PC-3 (cell line): ENCODE results near the gene CTSD. TPM values are rescaled to one million over a fixed set of nuclear protein-coding genes. Genes with fewer than 3 reads are reported as not detected.

ENCODE experiments used
- ATAC-seq: fragments of 200-7000 bp; cut with Tn5 transposase; 2 replicates; pipeline ENCODE4 v1.9.1; 2020; ENCODE audit warnings: mild to moderate bottlenecking, moderate library complexity
- BruUV-seq: library from RNA; stranded (reverse); fragments of 400-500 nt; replicated peaks from 2 replicates; lab custom pipeline; 2021; lab: Mats Ljungman, UMichigan
- CTCF ChIA-PET: fragments of 300-600 bp; sonication (Branson Sonifier 250); formaldehyde crosslinking; loops from one replicate; lab custom pipeline; 2022; ENCODE audit warnings: antibody characterized with exemption; lab: Charles Lee
- POLR2A ChIA-PET: fragments of 300-600 bp; sonication (Branson Sonifier 250); formaldehyde crosslinking; loops from one replicate; lab custom pipeline; 2022; ENCODE audit warnings: antibody characterized with exemption; ENCODE audit not compliant: unreplicated experiment; lab: Charles Lee
- DNase-seq: peaks from one replicate; pipeline ENCODE4 v3.0.0-alpha.2; 2015
- H2AFZ ChIP-seq: fragments of 300-600 bp; sonication (generic); 2 replicates; pipeline ENCODE4 v1.6.0; 2016; ENCODE audit warnings: antibody characterized with exemption, low read length
- H3F3A ChIP-seq: fragments of 300-600 bp; sonication (generic); one replicate; pipeline ENCODE4 v1.6.0; 2017; ENCODE audit warnings: antibody characterized with exemption, low read length, control low read depth, mild to moderate bottlenecking; ENCODE audit not compliant: unreplicated experiment
- H3K27ac ChIP-seq: fragments of 300-600 bp; sonication (generic); 2 replicates; pipeline ENCODE4 v1.5.1; 2016; ENCODE audit warnings: mild to moderate bottlenecking, low read length
- H3K27me3 ChIP-seq: fragments of 300-600 bp; sonication (generic); 2 replicates; pipeline ENCODE4 v1.6.1; 2016; ENCODE audit warnings: low read length, mixed read lengths
- H3K36me3 ChIP-seq: fragments of 300-600 bp; sonication (generic); 2 replicates; pipeline ENCODE4 v1.6.1; 2016; ENCODE audit warnings: low read depth, mixed run types, low read length, mixed read lengths
- H3K4me1 ChIP-seq: fragments of 300-600 bp; sonication (generic); 2 replicates; pipeline ENCODE4 v1.5.1; 2016; ENCODE audit warnings: low read length; ENCODE audit not compliant: insufficient read depth
- H3K4me2 ChIP-seq: fragments of 300-600 bp; sonication (generic); 2 replicates; pipeline ENCODE4 v1.6.0; 2016; ENCODE audit warnings: low read length
- H3K4me3 ChIP-seq: fragments of 300-600 bp; sonication (generic); 2 replicates; pipeline ENCODE4 v1.5.1; 2016; ENCODE audit warnings: mild to moderate bottlenecking, low read length, mixed read lengths
- H3K79me2 ChIP-seq: fragments of 300-600 bp; sonication (generic); 2 replicates; pipeline ENCODE4 v1.6.1; 2017; ENCODE audit warnings: low read length, mixed read lengths
- H3K9ac ChIP-seq: fragments of 300-600 bp; sonication (generic); 2 replicates; pipeline ENCODE4 v1.6.0; 2016; ENCODE audit warnings: mild to moderate bottlenecking, low read length
- H3K9me2 ChIP-seq: fragments of 300-600 bp; sonication (generic); replicated peaks from 2 replicates; pipeline ENCODE4 v1.6.1; 2016; ENCODE audit warnings: mixed run types, low read length, mixed read lengths
- H3K9me3 ChIP-seq: fragments of 300-600 bp; sonication (generic); 2 replicates; pipeline ENCODE4 v1.6.1; 2016; ENCODE audit warnings: low read length, mixed read lengths
- H4K20me1 ChIP-seq: fragments of 300-600 bp; sonication (generic); 2 replicates; pipeline ENCODE4 v1.6.1; 2016; ENCODE audit warnings: low read length, mixed read lengths
- CTCF ChIP-seq: fragments of 300-600 bp; sonication (generic); conservative IDR thresholded peaks from 2 replicates; pipeline ENCODE4 v1.5.1; 2017; ENCODE audit warnings: antibody characterized with exemption, low read depth, mild to moderate bottlenecking, low read length
- EZH2 ChIP-seq: fragments of 300-600 bp; sonication (generic); IDR thresholded peaks from one replicate; pipeline ENCODE4 v1.6.1; 2017; ENCODE audit warnings: antibody characterized with exemption, mild to moderate bottlenecking, low read length; ENCODE audit not compliant: unreplicated experiment
- EZH2phosphoT487 ChIP-seq: fragments of 300-600 bp; sonication (generic); IDR thresholded peaks from 2 replicates; pipeline ENCODE4 v1.6.1; 2018; ENCODE audit warnings: mild to moderate bottlenecking, antibody characterized with exemption, low read length, borderline replicate concordance
- intact Hi-C: fragments of 100-400 bp; cut with micrococcal nuclease; formaldehyde crosslinking; loops from 2 replicates; pipeline ENCODE4 v1.9.0; 2023
- total RNA-seq: library from RNA; depleted of rRNA; stranded (reverse); fragments of >200 nt; gene quantifications from 2 replicates; pipeline ENCODE4 v1.2.3, GENCODE V29; 2014

The CTSD gene
- total RNA-seq, 1 experiment from 2014 or later = 308 TPM

- intact Hi-C loops = no loop called here
- no peak overlapping the region for H3K27ac ChIP-seq
- H3K36me3 ChIP-seq = no peaks in the 10 kb centered on the region
- no peak for TF ChIP-seq CTCF
- TF ChIP-seq EZH2 = no peak
- peaks cover 28% of the 10 kb centered on the region for H3K4me1 ChIP-seq
- H3K9me3 ChIP-seq = no peaks in the 10 kb centered on the region
- no peaks in the 10 kb centered on the region for H4K20me1 ChIP-seq
- ChIA-PET CTCF (no interaction called here), POLR2A (no interaction called here)
- no peaks in the 10 kb centered on the region for H3K9me2 ChIP-seq
- no peaks in the 10 kb centered on the region for H3F3A ChIP-seq
- H3K9ac ChIP-seq = no peak overlapping the region
- no peaks in the 10 kb centered on the region for H3K27me3 ChIP-seq
- H3K4me2 ChIP-seq = no peak overlapping the region
- no peaks in the 10 kb centered on the region for H3K79me2 ChIP-seq
- ATAC-seq (no peak), DNase-seq (no peak)
- BruUV-seq = no TSS peak
- no peak overlapping the region for H3K4me3 ChIP-seq
- no peak overlapping the region for H2AFZ ChIP-seq
These were observed 12.7 kb upstream of the CTSD start for GRCh38 chr11:1776331-1776851.

- H3K9me3 ChIP-seq = no peaks in the 10 kb centered on the region
- no peak overlapping the region for H3K9ac ChIP-seq
- TF ChIP-seq CTCF (no peak), EZH2 (no peak), EZH2phosphoT487 (no peak)
- ChIA-PET POLR2A (no interaction called here), CTCF (no interaction called here)
- intact Hi-C loops = no loop called here
- H3K27ac ChIP-seq = no peak overlapping the region
- H3K9me2 ChIP-seq = no peaks in the 10 kb centered on the region
- H3K4me1 ChIP-seq = peaks cover 36% of the 10 kb centered on the region
- no TSS peak for BruUV-seq
- no peaks in the 10 kb centered on the region for H3K27me3 ChIP-seq
- H3K79me2 ChIP-seq = no peaks in the 10 kb centered on the region
- no peak overlapping the region for H3K4me2 ChIP-seq
- H4K20me1 ChIP-seq = no peaks in the 10 kb centered on the region
- no peaks in the 10 kb centered on the region for H3F3A ChIP-seq
- H2AFZ ChIP-seq = no peak overlapping the region
- H3K4me3 ChIP-seq = no peak overlapping the region
- H3K36me3 ChIP-seq = no peaks in the 10 kb centered on the region
- DNase-seq (no peak), ATAC-seq (no peak)
These were observed 11.2 kb upstream of the CTSD start for GRCh38 chr11:1774886-1775285.

- TF ChIP-seq CTCF (no peak), EZH2 (no peak), EZH2phosphoT487 (no peak)
- no peaks in the 10 kb centered on the region for H4K20me1 ChIP-seq
- H3F3A ChIP-seq = no peaks in the 10 kb centered on the region
- no peaks in the 10 kb centered on the region for H3K36me3 ChIP-seq
- no peaks in the 10 kb centered on the region for H3K27me3 ChIP-seq
- no peak overlapping the region for H3K4me3 ChIP-seq
- no TSS peak for BruUV-seq
- ChIA-PET CTCF (no interaction called here), POLR2A (no interaction called here)
- intact Hi-C loops = no loop called here
- ATAC-seq (no peak), DNase-seq (no peak)
- no peak overlapping the region for H3K9ac ChIP-seq
- H3K4me1 ChIP-seq = peaks cover 38% of the 10 kb centered on the region
- H3K9me3 ChIP-seq = no peaks in the 10 kb centered on the region
- no peaks in the 10 kb centered on the region for H3K9me2 ChIP-seq
- no peak overlapping the region for H3K4me2 ChIP-seq
- H2AFZ ChIP-seq = no peak overlapping the region
- no peaks in the 10 kb centered on the region for H3K79me2 ChIP-seq
- no peak overlapping the region for H3K27ac ChIP-seq
These were observed 10.3 kb upstream of the CTSD start for GRCh38 chr11:1773994-1774550.
